HCT116 (cell line): ENCODE measurements around the gene ALDH8A1. TPM values are rescaled to one million over a fixed set of nuclear protein-coding genes. Genes with fewer than 3 reads are reported as not detected.

Experiments
- ATAC-seq: fragments of 200-7000 bp; cut with Tn5 transposase; 2 replicates; pipeline ENCODE4 v1.9.1; 2020; ENCODE audit warnings: mild to moderate bottlenecking, moderate library complexity
- BruUV-seq: library from RNA; stranded (reverse); fragments of 400-500 nt; replicated peaks from 2 replicates; lab custom pipeline; 2021; lab: Mats Ljungman, UMichigan
- CTCF ChIA-PET: fragments of 300-600 bp; sonication (Branson Sonifier 250); formaldehyde crosslinking; loops from one replicate; lab custom pipeline; 2021; ENCODE audit warnings: antibody characterized with exemption; lab: Charles Lee
- POLR2A ChIA-PET: fragments of 300-600, 350-600 bp; sonication (Branson Sonifier 250); formaldehyde crosslinking; loops from one replicate; lab custom pipeline; 2021; ENCODE audit warnings: antibody characterized with exemption; lab: Charles Lee
- RAD21 ChIA-PET, 2 experiments: fragments of 300-600 bp; sonication (Branson Sonifier 250); formaldehyde crosslinking; loops; one replicate each; lab custom pipeline; 2023; ENCODE audit warnings: low total read pairs in 2 of 2; ENCODE audit not compliant: uncharacterized antibody in 2 of 2, unreplicated experiment in 2 of 2, low non-redundant PET in 1 of 2; lab: Charles Lee
- DNase-seq: peaks from one replicate; pipeline ENCODE4 v3.0.0-alpha.2; 2010; ENCODE audit warnings: low read depth, low spot score
- H2AFZ ChIP-seq: fragments of 200-600 bp; shearing (Covaris generic), sonication (generic); 2 replicates; pipeline ENCODE4 v1.6.1; 2017; ENCODE audit warnings: low read depth, mixed run types, mixed read lengths, antibody characterized with exemption, low read length; ENCODE audit not compliant: poor library complexity, severe bottlenecking
- H3K27ac ChIP-seq: 2 replicates; pipeline ENCODE4 v1.5.1; 2012; ENCODE audit warnings: low read depth, low read length
- H3K27me3 ChIP-seq: fragments of 200-600 bp; sonication (generic); 2 replicates; pipeline ENCODE4 v1.6.1; 2016; ENCODE audit warnings: mixed run types, low read length, mixed read lengths; ENCODE audit not compliant: insufficient read depth
- H3K36me3 ChIP-seq, 2 experiments: fragments of 200-500 bp in 1 of 2; fragments of 200-600 bp in 1 of 2; sonication (Bioruptor generic) in 1 of 2; sonication (generic) in 1 of 2; 2 replicates each; pipeline versions ENCODE4 v1.5.1 to v1.6.1; 2014 to 2016; ENCODE audit warnings: low read length in 2 of 2, inconsistent platforms in 1 of 2, mixed read lengths in 1 of 2, mixed run types in 1 of 2; ENCODE audit not compliant: insufficient read depth in 2 of 2, control insufficient read depth in 1 of 2
- H3K4me1 ChIP-seq, 2 experiments: fragments of 200-600 bp in 1 of 2; sonication (generic) in 1 of 2; 2 replicates each; pipeline versions ENCODE4 v1.5.1 to v1.6.1; 2012 to 2017; ENCODE audit warnings: low read length in 2 of 2, inconsistent platforms in 1 of 2, mild to moderate bottlenecking in 1 of 2, mixed read lengths in 1 of 2, mixed run types in 1 of 2, moderate library complexity in 1 of 2; ENCODE audit not compliant: insufficient read depth in 2 of 2, control insufficient read depth in 1 of 2
- H3K4me2 ChIP-seq: fragments of 200-600 bp; sonication (generic); 2 replicates; pipeline ENCODE4 v1.6.1; 2017; ENCODE audit warnings: mixed run types, low read length, mixed read lengths
- H3K4me3 ChIP-seq, 2 experiments: fragments of 200-600 bp in 1 of 2; sonication (generic) in 1 of 2; replicated peaks in 1 of 2; 2 replicates each; pipeline ENCODE4 v1.5.1; 2011 to 2016; ENCODE audit warnings: low read length in 2 of 2, control low read depth in 1 of 2, low read depth in 1 of 2, mild to moderate bottlenecking in 1 of 2, mixed read lengths in 1 of 2, mixed run types in 1 of 2
- H3K79me2 ChIP-seq: fragments of 200-600 bp; sonication (generic); 2 replicates; pipeline ENCODE4 v1.6.1; 2017; ENCODE audit warnings: mild to moderate bottlenecking, mixed run types, low read length, moderate library complexity, mixed read lengths; ENCODE audit not compliant: insufficient read depth
- H3K9ac ChIP-seq: fragments of 200-600 bp; sonication (generic); 2 replicates; pipeline ENCODE4 v1.6.1; 2016; ENCODE audit warnings: low read length, mixed read lengths
- H3K9me2 ChIP-seq: fragments of 200-600 bp; sonication (generic), shearing (Covaris generic); 2 replicates; pipeline ENCODE4 v1.6.1; 2017; ENCODE audit warnings: mixed run types, mild to moderate bottlenecking, moderate library complexity; ENCODE audit not compliant: insufficient read depth
- H3K9me3 ChIP-seq, 2 experiments: fragments of 200-500 bp in 1 of 2; fragments of 200-600 bp in 1 of 2; sonication (Bioruptor generic) in 1 of 2; sonication (generic) in 1 of 2; 2 replicates each; pipeline ENCODE4 v1.6.1; 2014 to 2017; ENCODE audit warnings: low read length in 2 of 2, mixed read lengths in 2 of 2, inconsistent platforms in 1 of 2, low read depth in 1 of 2, mild to moderate bottlenecking in 1 of 2, mixed run types in 1 of 2, moderate library complexity in 1 of 2; ENCODE audit not compliant: control insufficient read depth in 1 of 2, insufficient read depth in 1 of 2
- H4K20me1 ChIP-seq: fragments of 200-600 bp; sonication (generic), shearing (Covaris generic); 2 replicates; pipeline ENCODE4 v1.6.1; 2017; ENCODE audit warnings: mixed run types, mild to moderate bottlenecking, moderate library complexity; ENCODE audit not compliant: insufficient read depth
- CBX3 ChIP-seq: IDR thresholded peaks from 2 replicates; pipeline ENCODE4 v1.6.1; 2012; ENCODE audit warnings: low read depth
- CEBPB ChIP-seq: IDR thresholded peaks from 2 replicates; pipeline ENCODE4 v1.6.1; 2012; ENCODE audit warnings: low read depth
- EGR1 ChIP-seq: IDR thresholded peaks from 2 replicates; pipeline ENCODE4 v1.6.1; 2012; ENCODE audit warnings: low read depth
- ELF1 ChIP-seq: IDR thresholded peaks from 2 replicates; pipeline ENCODE4 v1.6.1; 2012; ENCODE audit warnings: low read depth, borderline replicate concordance
- EZH2 ChIP-seq: fragments of 200-600 bp; sonication (generic); IDR thresholded peaks from 2 replicates; pipeline ENCODE4 v1.6.1; 2017; ENCODE audit warnings: antibody characterized with exemption, mixed run types
- EZH2phosphoT487 ChIP-seq: fragments of 200-600 bp; IDR thresholded peaks from 2 replicates; pipeline ENCODE4 v1.6.1; 2018; ENCODE audit warnings: antibody characterized with exemption, borderline replicate concordance
- FOSL1 ChIP-seq: IDR thresholded peaks from 2 replicates; pipeline ENCODE4 v1.6.1; 2012; ENCODE audit warnings: low read depth
- JUND ChIP-seq: IDR thresholded peaks from 2 replicates; pipeline ENCODE4 v1.6.1; 2012
- POLR2A ChIP-seq: IDR thresholded peaks from 2 replicates; pipeline ENCODE4 v1.7.0; 2011; ENCODE audit warnings: borderline replicate concordance; ENCODE audit not compliant: insufficient read depth, insufficient read length; ENCODE audit errors: extremely low read depth
- POLR2AphosphoS5 ChIP-seq: IDR thresholded peaks from 2 replicates; pipeline ENCODE4 v1.6.1; 2011; ENCODE audit warnings: mild to moderate bottlenecking, low read depth, low read length, moderate library complexity
- SP1 ChIP-seq: IDR thresholded peaks from 2 replicates; pipeline ENCODE4 v1.6.1; 2012; ENCODE audit warnings: low read depth
- SRF ChIP-seq: IDR thresholded peaks from 2 replicates; pipeline ENCODE4 v1.6.1; 2012; ENCODE audit warnings: low read depth
- TCF7L2 ChIP-seq: IDR thresholded peaks from 2 replicates; pipeline ENCODE4 v1.7.0; 2011; ENCODE audit warnings: borderline replicate concordance, inconsistent platforms; ENCODE audit not compliant: insufficient read depth, insufficient read length; ENCODE audit errors: extremely low read depth
- YY1 ChIP-seq: IDR thresholded peaks from 2 replicates; pipeline ENCODE4 v1.6.1; 2011; ENCODE audit warnings: low read length, low read depth, moderate library complexity, mild to moderate bottlenecking; ENCODE audit not compliant: insufficient replicate concordance; ENCODE audit errors: extremely low read depth
- ZFX ChIP-seq: fragments of 450-650 bp; IDR thresholded peaks from 2 replicates; pipeline ENCODE4 v1.6.1; 2017
- intact Hi-C: fragments of 100-400 bp; cut with micrococcal nuclease; formaldehyde crosslinking; loops from 2 replicates; pipeline ENCODE4 v1.10.0; 2022
- total RNA-seq: library from RNA; stranded (reverse); gene quantifications from one replicate; pipeline ENCODE4 v1.2.1, GENCODE V29; 2021; ENCODE audit not compliant: unreplicated experiment
- TF ChIP-seq, protein P1 (sequence below): IDR thresholded peaks from 2 replicates; pipeline ENCODE4 v1.6.1; 2012; ENCODE audit warnings: low read depth
- TF ChIP-seq, protein P2 (sequence below): IDR thresholded peaks from 2 replicates; pipeline ENCODE4 v1.6.1; 2012
- TF ChIP-seq, protein P3 (sequence below): IDR thresholded peaks from 2 replicates; pipeline ENCODE4 v1.6.1; 2012

The ALDH8A1 gene
- total RNA-seq, 1 experiment from 2014 or later, result 1.4 TPM

DNA sequence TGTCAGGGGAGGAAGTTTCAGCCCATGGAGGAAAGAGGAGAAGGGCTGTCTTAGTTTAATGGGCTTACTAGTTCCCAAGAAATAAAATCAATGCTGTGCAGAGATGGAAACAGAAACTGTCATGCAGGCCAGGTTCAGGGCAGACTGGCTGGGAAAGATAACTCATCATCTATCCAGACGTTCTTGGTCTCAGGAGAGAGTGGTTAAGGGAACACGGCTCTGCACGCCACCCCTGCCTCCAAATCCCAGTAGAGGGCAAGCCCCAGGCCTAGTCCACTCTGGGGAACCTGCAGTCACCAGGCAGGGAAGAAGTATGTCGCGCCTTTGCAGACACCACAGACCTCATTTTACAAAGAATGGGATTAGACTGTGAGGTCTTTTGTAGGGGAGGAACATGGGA, 12.5 kb downstream of the ALDH8A1 start:
- Histone ChIP-seq H3K27me3 (no peaks in the 10 kb centered on the region), H4K20me1 (no peaks in the 10 kb centered on the region), H3K36me3 (no peaks in the 10 kb centered on the region), H3K9me3 (no peaks in the 10 kb centered on the region), H3K27ac (no peak overlapping the region), H3K9ac (no peak overlapping the region), H3K79me2 (no peaks in the 10 kb centered on the region), H3K9me2 (no peaks in the 10 kb centered on the region), H2AFZ (no peak overlapping the region), H3K4me3 (no peak overlapping the region), H3K4me2 (no peak overlapping the region), H3K4me1 (no peaks in the 10 kb centered on the region)
- no peak for TF ChIP-seq CBX3
- TF ChIP-seq SRF, result no peak
- TF ChIP-seq YY1, result no peak
- no peak for TF ChIP-seq POLR2AphosphoS5
- no peak for TF ChIP-seq JUND
- no peak for TF ChIP-seq ELF1
- TF ChIP-seq EZH2, result no peak
- TF ChIP-seq CEBPB, result no peak
- TF ChIP-seq ZFX, result no peak
- TF ChIP-seq, protein P1, sequence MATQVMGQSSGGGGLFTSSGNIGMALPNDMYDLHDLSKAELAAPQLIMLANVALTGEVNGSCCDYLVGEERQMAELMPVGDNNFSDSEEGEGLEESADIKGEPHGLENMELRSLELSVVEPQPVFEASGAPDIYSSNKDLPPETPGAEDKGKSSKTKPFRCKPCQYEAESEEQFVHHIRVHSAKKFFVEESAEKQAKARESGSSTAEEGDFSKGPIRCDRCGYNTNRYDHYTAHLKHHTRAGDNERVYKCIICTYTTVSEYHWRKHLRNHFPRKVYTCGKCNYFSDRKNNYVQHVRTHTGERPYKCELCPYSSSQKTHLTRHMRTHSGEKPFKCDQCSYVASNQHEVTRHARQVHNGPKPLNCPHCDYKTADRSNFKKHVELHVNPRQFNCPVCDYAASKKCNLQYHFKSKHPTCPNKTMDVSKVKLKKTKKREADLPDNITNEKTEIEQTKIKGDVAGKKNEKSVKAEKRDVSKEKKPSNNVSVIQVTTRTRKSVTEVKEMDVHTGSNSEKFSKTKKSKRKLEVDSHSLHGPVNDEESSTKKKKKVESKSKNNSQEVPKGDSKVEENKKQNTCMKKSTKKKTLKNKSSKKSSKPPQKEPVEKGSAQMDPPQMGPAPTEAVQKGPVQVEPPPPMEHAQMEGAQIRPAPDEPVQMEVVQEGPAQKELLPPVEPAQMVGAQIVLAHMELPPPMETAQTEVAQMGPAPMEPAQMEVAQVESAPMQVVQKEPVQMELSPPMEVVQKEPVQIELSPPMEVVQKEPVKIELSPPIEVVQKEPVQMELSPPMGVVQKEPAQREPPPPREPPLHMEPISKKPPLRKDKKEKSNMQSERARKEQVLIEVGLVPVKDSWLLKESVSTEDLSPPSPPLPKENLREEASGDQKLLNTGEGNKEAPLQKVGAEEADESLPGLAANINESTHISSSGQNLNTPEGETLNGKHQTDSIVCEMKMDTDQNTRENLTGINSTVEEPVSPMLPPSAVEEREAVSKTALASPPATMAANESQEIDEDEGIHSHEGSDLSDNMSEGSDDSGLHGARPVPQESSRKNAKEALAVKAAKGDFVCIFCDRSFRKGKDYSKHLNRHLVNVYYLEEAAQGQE, result no peak
- no peak for TF ChIP-seq TCF7L2
- no peak for TF ChIP-seq POLR2A
- TF ChIP-seq, protein P2, sequence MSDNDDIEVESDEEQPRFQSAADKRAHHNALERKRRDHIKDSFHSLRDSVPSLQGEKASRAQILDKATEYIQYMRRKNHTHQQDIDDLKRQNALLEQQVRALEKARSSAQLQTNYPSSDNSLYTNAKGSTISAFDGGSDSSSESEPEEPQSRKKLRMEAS, result no peak
- TF ChIP-seq EGR1, result no peak
- TF ChIP-seq, protein P3, sequence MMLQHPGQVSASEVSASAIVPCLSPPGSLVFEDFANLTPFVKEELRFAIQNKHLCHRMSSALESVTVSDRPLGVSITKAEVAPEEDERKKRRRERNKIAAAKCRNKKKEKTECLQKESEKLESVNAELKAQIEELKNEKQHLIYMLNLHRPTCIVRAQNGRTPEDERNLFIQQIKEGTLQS, result no peak
- TF ChIP-seq EZH2phosphoT487, result no peak
- TF ChIP-seq SP1, result no peak
- no peak for TF ChIP-seq FOSL1
- intact Hi-C loops, result no loop called here
- RAD21 ChIA-PET, result interaction anchor here in 1 of 2 experiments (0.7 kb wide), 1 partner anchor 42 kb away, joined by 3 read pairs; no protein-coding TSS in a partner anchor
- ATAC-seq (no peak), DNase-seq (no peak)
- no TSS peak for BruUV-seq
- CTCF ChIA-PET, result no interaction called here
- POLR2A ChIA-PET, result no interaction called here
